Muscle of leg (tissue), 11 donors: Measurements from ENCODE around the gene NDUFV3. TPM values are rescaled to one million over a fixed set of nuclear protein-coding genes. Genes with fewer than 3 reads are reported as not detected.
A peak's percentile ranks its signal among the peaks of the same experiment; 100 is the strongest.
"Not testable (repeated sequence)": the region's sequence is repeated elsewhere in the genome, so short reads cannot be mapped to it uniquely, and the experiment has no call there.

Experiments used
- DNase-seq: peaks from one replicate; pipeline ENCODE4 v3.0.0; 2013
- H3K27ac ChIP-seq: one replicate; pipeline ENCODE4 v1.5.1; 2013; ENCODE audit warnings: mild to moderate bottlenecking, low read length, control low read depth
- H3K27me3 ChIP-seq: one replicate; pipeline ENCODE4 v1.6.1; 2013; ENCODE audit warnings: low read length; ENCODE audit not compliant: control insufficient read depth, insufficient read depth
- H3K36me3 ChIP-seq: one replicate; pipeline ENCODE4 v1.6.1; 2013; ENCODE audit warnings: low read length; ENCODE audit not compliant: control insufficient read depth, insufficient read depth
- H3K4me1 ChIP-seq: one replicate; pipeline ENCODE4 v1.6.1; 2013; ENCODE audit warnings: low read length; ENCODE audit not compliant: control insufficient read depth, insufficient read depth
- H3K4me3 ChIP-seq: one replicate; pipeline ENCODE4 v1.5.1; 2013; ENCODE audit warnings: low read length, control low read depth
- H3K9me3 ChIP-seq: replicated peaks from 2 replicates; pipeline ENCODE4 v1.6.1; 2013; ENCODE audit warnings: low read depth, low read length; ENCODE audit not compliant: control insufficient read depth
- WGBS: methylation state at CpG from one replicate; pipeline ENCODE4 v1.1.5; 2013; ENCODE audit warnings: missing lambda C conversion rate; ENCODE audit not compliant: insufficient coverage; 5-methylcytosine and 5-hydroxymethylcytosine counted together
- polyA plus RNA-seq, 8 donors: library from polyadenylated mRNA; unstranded; fragments of 120-200 nt; gene quantifications; one replicate each; pipeline versions ENCODE4 v1.2.1 to v1.2.3, GENCODE V29; 2013; ENCODE audit warnings: inconsistent platforms in 1 of 8, low replicate concordance in 1 of 8; ENCODE audit not compliant: insufficient read length in 8 of 8, insufficient read depth in 1 of 8
- total RNA-seq: library from RNA; stranded (reverse); fragments of 120-200 nt; gene quantifications from one replicate; pipeline ENCODE4 v1.2.4, GENCODE V29; 2013

NDUFV3 gene
- total and polyA plus RNA-seq, 9 donors, result 22.8 to 35.5 (median 32.9) TPM

- not testable (repeated sequence) for H3K27me3 ChIP-seq, DNase-seq
- peak overlapping the region; percentile 52 for H3K27ac ChIP-seq
Measured at GRCh38 chr21:42932378-42933136, 39.4 kb downstream of the NDUFV3 start.

DNA sequence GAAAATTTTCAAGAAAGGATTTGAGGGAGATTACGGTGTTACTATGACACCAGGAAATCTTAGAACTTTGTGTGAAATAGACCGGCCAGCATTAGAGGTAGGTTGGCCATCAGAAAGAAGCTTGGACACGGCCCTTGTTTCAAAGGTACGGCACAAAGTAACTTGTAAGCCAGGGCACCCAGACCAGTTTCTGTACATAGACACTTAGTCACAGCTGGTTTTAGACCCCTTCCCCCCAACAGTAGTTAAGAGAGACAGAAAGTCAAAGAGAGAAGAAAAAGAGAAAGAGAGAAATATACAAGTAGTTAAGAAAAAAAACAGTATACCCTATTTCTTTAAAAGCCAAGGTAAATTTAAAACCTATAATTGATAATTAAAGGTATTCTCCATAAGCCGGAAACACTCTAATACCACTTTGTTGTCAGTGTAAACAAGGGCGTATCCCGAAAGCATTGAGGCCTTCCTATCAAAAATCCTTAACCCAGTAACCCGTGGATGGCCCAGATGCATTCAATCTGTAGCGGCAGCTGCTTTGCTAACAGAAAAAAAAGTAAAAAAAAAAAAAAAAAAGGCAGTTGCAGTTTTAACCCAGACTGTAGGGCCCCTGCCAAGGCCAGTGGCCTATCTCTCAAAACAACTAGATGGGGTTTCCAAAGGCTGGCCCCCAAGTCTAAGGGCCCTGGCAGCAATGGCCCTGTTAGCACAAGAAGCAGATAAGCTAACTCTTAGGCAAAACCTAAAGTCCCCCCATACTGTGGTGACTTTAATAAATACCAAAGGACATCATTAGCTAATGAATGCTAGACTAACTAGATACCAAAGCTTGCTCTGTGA lies 40.2 kb downstream of the NDUFV3 start:
- Histone ChIP-seq H3K27ac (peak overlapping the region; percentile 52), H3K4me1 (peaks cover 13% of the 10 kb centered on the region)
- not testable (repeated sequence) for H3K27me3 ChIP-seq, H3K4me3 ChIP-seq, H3K36me3 ChIP-seq, H3K9me3 ChIP-seq
- DNase-seq, result peak; percentile 44
- no CpG with 5 or more reads among the region's 9 CpGs for WGBS

More at GRCh38 chr21:42932378-42933136, 39.4 kb downstream of the NDUFV3 start:
- 66% methylated on average over 12 of the region's 16 CpGs for WGBS
- H3K36me3 ChIP-seq, H3K4me3 ChIP-seq, H3K9me3 ChIP-seq, H3K4me1 ChIP-seq: not testable (repeated sequence)

GRCh38 chr21:42933973-42934372 lies 40.9 kb downstream of the NDUFV3 start:
- not testable (repeated sequence) for DNase-seq, H3K36me3 ChIP-seq, H3K9me3 ChIP-seq, H3K27ac ChIP-seq, H3K4me3 ChIP-seq, H3K27me3 ChIP-seq
- 93% methylated on average over 2 of the region's 12 CpGs for WGBS
- H3K4me1 ChIP-seq, result peaks cover 20% of the 10 kb centered on the region

DNA sequence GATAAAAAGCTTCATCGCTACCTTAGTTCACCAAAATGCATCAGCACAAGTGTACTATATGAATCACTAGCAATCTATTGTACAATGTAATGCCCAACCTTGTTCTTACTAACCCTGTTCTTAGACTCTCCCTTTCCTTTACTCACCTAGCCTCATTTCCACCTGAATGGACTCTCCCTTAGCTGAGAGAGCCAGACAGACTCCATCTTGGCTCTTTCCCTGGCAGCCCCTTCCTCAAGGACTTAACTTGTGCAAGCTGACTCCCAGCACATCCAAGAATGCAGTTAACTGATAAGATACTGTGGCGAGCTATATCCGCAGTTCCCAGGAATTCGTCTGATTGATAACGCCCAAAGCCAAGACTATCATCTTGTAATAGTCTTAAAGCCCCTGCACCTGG lies 43.3 kb downstream of the NDUFV3 start:
- H3K4me3 ChIP-seq, H3K27me3 ChIP-seq, H3K27ac ChIP-seq, H3K36me3 ChIP-seq, DNase-seq, H3K9me3 ChIP-seq: not testable (repeated sequence)
- 100% methylated on average over 1 of the region's 5 CpGs for WGBS
- peaks cover 35% of the 10 kb centered on the region for H3K4me1 ChIP-seq

DNA sequence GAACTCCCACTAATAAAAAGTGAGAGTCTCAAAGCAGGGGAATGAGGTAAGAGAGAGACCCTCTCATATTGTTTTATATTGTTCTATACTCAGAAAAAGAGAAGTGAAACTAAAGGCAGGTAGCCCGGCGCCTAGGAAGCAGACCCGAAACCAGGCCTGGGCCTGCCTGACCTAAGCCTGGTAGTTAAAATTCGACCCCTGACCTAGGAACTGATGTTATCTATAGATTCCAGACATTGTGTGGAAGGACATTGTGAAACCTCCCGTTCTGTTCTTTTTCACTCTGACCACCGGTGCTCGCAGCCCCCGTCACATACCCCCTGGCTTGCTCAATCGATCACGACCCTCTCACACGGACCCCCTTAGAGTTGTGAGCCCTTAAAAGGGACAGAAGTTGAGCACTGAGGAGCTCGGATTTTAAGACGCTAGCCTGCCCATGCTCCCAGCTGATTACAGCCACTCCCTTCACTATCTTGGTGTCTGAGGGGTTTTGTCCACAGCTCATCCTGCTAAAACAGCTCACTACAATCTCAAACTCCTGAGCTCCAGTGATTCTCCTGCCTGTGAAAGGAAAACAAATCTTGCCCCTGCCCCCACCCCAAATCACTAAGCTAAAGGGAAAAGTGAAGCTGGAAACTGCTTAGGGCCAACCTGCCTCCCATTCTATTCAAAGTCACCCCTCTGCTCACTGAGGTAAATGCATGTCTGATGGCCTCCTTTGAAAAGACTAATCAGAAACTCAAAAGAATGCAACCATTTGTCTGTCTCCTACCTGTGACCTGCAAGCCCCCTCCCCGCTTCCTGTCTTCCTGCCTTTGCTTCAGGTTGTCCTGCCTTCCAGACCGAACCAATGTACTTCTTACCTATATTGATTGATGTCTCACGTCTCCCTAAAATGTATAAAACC lies 44.2 kb downstream of the NDUFV3 start:
- WGBS, result 90% methylated on average over 9 of the region's 16 CpGs
- not testable (repeated sequence) for H3K4me3 ChIP-seq

DNA sequence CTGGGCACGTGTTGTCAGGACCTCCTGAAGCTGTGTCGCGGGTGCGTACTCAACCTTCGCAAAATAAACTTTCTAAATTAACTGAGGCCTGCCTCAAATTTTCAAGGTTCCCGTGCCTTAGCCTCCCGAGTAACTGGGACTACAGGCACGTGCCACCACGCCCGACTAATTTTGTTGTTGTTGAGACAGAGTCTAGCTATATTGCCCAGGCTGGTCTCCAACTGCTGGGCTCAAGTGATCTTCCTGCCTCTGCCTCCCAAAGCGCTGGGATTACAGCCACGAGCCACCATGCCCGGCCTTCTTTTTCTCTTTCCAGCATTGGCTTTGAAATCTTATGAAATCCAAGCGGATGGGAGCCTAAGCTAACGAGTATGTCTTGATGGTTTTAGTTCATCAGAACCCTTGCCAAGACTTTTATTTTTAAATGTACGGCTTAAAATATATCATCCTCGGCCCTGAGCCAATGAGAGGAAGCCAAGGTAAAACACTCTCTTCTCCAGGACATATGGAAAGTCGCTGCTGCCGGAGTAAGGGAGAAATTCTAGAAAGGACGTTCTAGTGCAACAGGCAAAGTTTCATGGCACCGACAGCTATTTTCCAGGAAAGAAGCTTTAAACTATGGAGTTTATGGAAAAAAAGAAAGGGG lies 45.0 kb downstream of the NDUFV3 start:
- peaks cover 33% of the 10 kb centered on the region for H3K4me1 ChIP-seq
- no peak overlapping the region for H3K4me3 ChIP-seq
- 72% methylated on average over 9 of the region's 21 CpGs for WGBS
- H3K9me3 ChIP-seq, result no peaks in the 10 kb centered on the region
- H3K27me3 ChIP-seq, result no peaks in the 10 kb centered on the region
- H3K36me3 ChIP-seq, result no peaks in the 10 kb centered on the region
- peak overlapping the region; percentile 81 for H3K27ac ChIP-seq
- peak; percentile 98 for DNase-seq

More for the DNA sequence above, 44.2 kb downstream of the NDUFV3 start:
- H3K27ac ChIP-seq, H3K9me3 ChIP-seq, DNase-seq, H3K27me3 ChIP-seq, H3K36me3 ChIP-seq: not testable (repeated sequence)
- H3K4me1 ChIP-seq, result peaks cover 35% of the 10 kb centered on the region

DNA sequence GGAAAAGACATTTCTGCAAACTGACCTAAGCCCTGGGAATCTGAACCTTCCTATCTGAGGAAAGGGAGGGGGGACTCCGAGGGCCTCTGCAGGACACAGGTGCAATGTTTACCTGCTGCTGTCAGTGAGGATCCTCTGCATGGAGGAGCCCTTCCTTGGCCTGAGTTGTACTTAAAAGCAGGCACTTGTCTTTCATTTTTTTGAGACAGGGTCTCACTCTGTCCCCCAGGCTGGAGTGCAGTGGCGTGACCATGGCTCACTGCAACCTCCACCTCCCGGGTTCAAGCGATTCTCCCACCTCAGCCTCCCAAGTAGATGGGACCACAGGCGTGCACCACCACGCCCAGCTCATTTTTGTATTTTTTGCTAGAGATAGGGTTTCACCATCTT lies 45.5 kb downstream of the NDUFV3 start:
- H3K36me3 ChIP-seq, H3K4me3 ChIP-seq, H3K9me3 ChIP-seq, DNase-seq, H3K27me3 ChIP-seq: not testable (repeated sequence)
- peak overlapping the region; percentile 81 for H3K27ac ChIP-seq
- WGBS, result 72% methylated on average over 5 of the region's 6 CpGs
- peaks cover 32% of the 10 kb centered on the region for H3K4me1 ChIP-seq

GRCh38 chr21:42939582-42940413 lies 46.7 kb downstream of the NDUFV3 start:
- 11% methylated on average over 10 of the region's 16 CpGs for WGBS
- Histone ChIP-seq H3K4me3 (peak overlapping the region; percentile 13), H3K36me3 (no peaks in the 10 kb centered on the region), H3K27ac (peak overlapping the region; percentile 95), H3K27me3 (no peaks in the 10 kb centered on the region), H3K9me3 (no peaks in the 10 kb centered on the region), H3K4me1 (peaks cover 32% of the 10 kb centered on the region)
- DNase-seq, result peak; percentile 100

DNA sequence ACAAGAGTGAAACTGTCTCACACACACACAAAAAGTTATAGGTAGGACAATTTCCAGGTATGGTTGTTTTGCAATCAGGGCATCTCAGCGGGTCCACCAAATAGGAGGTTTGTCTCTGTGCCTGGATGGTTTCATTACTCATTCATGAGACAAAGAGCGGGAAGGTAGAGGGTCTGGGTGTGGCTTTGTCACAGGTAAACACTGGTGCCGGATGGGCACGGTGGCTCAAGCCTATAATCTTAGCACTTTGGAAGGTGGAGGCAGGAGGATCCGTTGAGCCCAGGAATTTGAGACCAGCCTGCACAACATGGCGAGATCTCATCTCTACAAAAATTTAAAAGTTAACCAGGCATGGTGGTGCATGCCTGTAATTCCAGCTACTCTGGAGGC lies 48.6 kb downstream of the NDUFV3 start:
- WGBS, result 100% methylated on average over 5 of the region's 6 CpGs
- no peak for DNase-seq

More for the DNA sequence above, 48.6 kb downstream of the NDUFV3 start:
- Histone ChIP-seq H3K27me3 (no peaks in the 10 kb centered on the region), H3K4me1 (peaks cover 32% of the 10 kb centered on the region), H3K27ac (no peak overlapping the region), H3K9me3 (no peaks in the 10 kb centered on the region), H3K36me3 (no peaks in the 10 kb centered on the region), H3K4me3 (no peak overlapping the region)
